Fibroblast of skin of back (primary cell): ENCODE measurements around the gene FGFR4.
A peak's percentile ranks its signal among the peaks of the same experiment; 100 is the strongest.

Experiments used
- DNase-seq: peaks from one replicate; pipeline ENCODE4 v3.0.0-alpha.2; 2013

The FGFR4 gene

DNA sequence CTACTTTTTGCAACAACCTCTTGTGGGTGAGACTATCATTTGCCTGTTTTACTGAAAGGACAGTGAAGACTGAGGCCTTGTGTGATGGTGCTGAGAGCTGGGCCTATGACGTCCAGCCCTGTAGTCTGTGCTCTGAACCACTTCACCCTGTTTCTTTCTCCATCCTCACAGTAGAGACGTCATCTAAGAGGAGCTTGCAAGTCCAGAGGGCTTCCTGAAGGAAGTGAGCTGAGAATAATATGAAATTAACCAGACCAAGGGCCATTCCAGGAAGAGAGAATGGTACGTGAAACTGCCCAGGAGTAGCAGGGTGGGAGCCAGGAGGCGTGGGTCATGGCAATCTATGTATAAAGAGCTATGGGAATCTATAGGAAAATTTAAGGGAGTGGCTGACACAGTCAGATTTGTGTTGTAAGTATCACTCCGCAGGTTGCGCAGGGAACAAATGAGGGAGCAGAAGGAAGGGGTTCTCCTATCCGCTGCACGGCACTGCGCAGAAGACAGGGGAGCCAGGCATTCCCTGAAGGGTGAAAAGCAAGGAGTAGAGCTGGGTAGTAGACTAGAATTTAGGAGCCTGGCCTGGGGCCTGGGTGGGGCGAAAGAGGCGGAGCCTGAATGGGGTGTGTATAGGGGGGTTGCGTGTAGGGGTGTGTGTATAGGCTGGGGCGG is 596 bp upstream of the FGFR4 start:
- no peak for DNase-seq

DNA sequence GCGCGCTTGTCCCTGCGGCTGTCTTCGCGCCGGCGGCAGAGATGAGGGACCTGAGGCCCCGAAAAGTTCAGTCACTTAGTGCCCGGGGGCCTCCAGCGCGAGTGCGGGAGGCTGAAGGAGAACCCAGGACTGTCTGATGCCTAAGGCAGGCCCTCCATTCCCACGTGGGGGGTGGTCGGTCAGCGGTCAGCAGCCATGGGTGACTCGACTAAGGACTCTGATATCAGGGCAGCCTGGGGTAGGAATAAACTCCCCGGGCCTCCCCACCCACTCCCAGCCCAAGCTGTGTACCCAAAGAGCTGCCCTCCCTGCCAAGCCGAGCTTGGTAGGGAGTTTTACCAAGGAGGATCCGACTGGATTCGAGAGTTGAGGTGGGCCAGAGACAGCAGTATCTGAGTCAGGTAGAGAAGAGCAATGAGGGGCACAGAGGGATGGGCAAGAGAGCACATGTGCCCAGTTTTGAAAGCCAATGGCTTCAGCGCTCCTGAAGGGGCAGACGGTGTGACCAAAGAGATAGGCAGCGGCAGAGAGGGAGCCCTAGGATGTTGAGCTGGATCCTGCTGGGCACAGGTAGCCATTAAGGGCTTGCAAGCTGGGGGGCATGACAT is 787 bp downstream of the FGFR4 start:
- DNase-seq: no peak

DNA sequence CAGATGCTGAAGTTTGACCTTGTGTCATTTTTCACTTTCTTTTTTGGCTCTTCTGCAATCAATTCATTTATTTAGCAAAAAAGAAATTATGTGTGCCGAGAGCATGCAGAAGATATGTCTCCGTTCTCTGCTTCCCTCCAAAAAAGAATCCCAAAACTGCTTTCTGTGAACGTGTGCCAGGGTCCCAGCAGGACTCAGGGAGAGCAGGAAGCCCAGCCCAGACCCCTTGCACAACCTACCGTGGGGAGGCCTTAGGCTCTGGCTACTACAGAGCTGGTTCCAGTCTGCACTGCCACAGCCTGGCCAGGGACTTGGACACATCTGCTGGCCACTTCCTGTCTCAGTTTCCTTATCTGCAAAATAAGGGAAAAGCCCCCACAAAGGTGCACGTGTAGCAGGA is 2.4 kb downstream of the FGFR4 start:
- DNase-seq: no peak

DNA sequence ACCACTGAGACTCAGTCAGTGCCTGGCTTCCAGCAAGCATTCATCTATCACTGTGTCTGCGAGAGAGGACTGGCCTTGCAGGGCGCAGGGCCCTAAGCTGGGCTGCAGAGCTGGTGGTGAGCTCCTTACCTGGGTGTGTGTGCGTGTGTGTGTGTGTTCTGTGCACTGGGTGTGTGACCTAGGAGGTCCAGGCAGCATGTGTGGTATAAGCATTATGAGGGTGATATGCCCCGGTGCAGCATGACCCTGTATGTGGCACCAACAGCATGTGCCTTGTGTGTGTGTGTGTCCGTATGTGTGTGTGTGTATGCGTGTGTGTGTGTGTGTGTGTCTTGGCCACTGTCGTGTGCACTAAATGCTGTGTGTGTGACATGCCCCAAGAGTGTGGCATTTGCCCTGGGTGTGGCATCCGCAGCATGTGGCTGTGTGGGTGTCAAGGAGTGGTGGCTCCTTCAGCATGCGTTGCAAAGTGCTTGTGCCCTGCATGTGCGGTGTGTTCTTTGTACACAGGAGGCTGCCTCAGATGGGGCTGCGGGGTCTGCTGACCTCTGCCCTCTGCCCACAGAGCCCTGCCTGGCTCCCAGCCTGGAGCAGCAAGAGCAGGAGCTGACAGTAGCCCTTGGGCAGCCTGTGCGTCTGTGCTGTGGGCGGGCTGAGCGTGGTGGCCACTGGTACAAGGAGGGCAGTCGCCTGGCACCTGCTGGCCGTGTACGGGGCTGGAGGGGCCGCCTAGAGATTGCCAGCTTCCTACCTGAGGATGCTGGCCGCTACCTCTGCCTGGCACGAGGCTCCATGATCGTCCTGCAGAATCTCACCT is 3.3 kb downstream of the FGFR4 start:
- DNase-seq: no peak

DNA sequence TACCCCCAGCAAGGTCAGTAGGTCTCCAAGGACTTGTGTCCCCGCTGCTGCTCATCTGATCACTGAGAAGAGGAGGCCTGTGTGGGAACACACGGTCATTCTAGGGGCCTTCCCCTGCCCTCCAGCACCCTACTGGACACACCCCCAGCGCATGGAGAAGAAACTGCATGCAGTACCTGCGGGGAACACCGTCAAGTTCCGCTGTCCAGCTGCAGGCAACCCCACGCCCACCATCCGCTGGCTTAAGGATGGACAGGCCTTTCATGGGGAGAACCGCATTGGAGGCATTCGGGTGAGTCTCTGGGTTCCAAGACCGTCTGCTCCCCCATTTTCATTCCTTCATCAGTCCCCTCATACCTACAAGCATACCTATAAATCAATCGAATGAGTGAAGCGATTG is 4.1 kb downstream of the FGFR4 start:
- DNase-seq: no peak

DNA sequence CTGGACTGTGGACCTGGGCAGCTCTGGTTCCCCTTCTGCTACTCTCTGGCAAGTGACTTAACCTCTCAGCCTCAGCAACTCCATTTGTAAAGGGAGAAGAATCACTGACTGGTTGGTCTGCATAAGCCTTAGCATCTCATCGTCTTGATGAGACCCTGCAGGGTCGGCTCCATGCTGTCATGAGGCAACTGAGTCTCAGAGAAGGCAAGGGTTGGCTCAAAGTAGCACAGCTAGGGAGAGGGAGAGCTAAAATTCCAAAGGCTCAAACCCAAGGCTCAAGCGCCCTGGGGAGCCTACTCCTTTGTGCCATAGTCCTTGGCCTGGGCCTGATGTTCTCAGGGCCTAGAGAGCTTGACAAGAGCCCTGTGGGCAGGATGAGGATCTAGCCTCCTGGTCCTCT is 4.5 kb downstream of the FGFR4 start:
- no peak for DNase-seq

DNA sequence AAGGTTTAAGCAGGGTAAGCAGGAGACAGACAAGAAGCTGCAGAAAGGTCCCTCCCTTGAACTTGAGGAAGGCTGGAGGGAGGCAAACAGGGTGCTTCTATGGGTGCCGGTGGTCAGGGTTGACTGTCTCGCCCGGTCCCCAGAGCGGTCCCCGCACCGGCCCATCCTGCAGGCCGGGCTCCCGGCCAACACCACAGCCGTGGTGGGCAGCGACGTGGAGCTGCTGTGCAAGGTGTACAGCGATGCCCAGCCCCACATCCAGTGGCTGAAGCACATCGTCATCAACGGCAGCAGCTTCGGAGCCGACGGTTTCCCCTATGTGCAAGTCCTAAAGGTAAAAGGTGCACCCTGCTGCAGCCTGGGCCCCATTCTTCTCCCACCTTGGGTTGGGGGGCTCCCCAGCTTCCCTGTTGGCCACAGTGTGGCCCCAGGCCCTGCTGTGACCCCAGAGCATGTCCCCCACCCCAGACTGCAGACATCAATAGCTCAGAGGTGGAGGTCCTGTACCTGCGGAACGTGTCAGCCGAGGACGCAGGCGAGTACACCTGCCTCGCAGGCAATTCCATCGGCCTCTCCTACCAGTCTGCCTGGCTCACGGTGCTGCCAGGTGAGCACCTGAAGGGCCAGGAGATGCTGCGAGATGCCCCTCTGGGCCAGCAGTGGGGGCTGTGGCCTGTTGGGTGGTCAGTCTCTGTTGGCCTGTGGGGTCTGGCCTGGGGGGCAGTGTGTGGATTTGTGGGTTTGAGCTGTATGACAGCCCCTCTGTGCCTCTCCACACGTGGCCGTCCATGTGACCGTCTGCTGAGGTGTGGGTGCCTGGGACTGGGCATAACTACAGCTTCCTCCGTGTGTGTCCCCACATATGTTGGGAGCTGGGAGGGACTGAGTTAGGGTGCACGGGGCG is 5.7 kb downstream of the FGFR4 start:
- DNase-seq: no peak

DNA sequence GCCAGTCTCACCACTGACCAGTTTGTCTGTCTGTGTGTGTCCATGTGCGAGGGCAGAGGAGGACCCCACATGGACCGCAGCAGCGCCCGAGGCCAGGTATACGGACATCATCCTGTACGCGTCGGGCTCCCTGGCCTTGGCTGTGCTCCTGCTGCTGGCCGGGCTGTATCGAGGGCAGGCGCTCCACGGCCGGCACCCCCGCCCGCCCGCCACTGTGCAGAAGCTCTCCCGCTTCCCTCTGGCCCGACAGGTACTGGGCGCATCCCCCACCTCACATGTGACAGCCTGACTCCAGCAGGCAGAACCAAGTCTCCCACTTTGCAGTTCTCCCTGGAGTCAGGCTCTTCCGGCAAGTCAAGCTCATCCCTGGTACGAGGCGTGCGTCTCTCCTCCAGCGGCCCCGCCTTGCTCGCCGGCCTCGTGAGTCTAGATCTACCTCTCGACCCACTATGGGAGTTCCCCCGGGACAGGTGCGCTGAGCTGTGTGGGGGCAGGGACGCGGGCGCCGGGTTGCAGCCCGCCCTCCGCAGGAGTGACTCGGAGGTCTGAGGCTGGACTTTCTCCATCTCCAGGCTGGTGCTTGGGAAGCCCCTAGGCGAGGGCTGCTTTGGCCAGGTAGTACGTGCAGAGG is 6.5 kb downstream of the FGFR4 start:
- DNase-seq: no peak

DNA sequence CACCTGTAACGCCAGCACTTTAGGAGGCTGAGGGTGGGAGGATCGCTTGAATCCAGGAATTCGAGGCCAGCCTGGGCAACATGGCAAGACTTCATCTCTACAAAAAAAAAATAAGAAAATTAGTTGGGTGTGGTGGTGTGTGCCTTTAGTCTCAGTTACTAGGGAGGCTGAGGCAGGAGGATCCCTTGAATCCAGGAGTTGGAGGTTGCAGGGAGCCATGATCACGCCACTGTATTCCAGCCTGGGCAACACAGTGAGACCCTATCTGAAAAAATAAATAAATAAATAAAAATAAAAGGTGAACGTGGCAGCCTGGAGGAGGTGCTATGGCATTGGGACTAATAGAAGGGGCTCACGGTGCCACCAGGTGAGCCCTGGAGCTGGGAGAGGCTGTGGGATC is 7.1 kb downstream of the FGFR4 start:
- no peak for DNase-seq

DNA sequence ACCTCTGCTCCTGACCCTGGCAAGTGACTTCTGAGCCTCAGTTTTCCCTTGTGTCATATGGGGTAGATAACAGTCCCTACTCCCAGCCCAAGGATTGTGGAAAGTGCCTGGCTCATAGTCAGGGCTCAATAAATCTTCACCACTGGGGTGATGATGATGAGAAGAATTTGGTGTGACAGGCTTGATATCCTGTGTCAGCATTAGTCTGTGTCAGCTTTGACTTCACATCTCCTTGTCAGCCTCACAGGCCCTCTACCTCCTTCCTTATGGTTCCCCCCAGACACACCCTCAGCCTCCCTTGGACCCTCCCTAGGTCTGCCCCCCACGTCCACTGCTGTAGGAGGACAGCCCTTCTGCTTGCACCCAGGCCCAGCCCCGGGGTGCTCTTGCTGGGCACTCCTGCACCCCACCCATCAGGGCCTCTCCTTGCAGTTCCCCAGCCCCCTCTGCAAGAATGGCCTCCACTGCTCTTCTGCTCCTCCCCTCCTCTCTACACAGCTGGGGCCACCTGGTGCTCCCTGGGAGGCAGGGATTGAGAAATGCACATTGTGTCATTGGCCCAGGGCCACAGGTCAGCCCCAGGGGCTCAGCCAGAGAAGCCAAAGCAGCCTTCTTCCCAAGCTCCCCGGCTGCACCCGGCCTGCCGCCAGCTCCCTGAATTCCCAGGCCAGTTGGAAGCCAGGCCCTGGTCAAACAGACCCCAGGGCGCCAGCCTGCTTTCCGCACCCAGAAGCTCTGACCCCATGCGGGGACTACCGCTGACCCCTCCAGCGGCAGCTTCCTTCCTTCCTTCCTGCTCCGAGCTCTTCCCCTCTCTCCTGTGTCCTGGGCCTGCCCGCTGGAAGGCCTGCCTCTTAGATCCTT is 7.7 kb downstream of the FGFR4 start:
- DNase-seq: no peak

DNA sequence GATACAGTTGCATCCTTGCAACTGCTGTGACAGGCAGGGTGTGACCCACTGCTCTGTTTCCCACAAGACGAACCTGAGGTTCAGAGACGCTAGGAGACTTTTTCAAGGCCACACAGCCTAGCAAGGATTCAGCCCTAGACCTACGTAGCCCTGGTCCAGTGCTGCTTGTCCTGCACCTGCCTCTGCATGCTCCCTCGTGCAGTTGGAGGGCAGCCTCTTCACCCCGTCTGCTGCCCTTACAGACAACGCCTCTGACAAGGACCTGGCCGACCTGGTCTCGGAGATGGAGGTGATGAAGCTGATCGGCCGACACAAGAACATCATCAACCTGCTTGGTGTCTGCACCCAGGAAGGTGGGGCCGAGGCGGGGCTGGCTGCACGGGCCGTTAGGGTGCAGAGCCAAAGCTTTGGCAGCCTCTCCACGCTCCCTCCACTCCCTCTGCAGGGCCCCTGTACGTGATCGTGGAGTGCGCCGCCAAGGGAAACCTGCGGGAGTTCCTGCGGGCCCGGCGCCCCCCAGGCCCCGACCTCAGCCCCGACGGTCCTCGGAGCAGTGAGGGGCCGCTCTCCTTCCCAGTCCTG is 8.5 kb downstream of the FGFR4 start:
- DNase-seq: no peak

DNA sequence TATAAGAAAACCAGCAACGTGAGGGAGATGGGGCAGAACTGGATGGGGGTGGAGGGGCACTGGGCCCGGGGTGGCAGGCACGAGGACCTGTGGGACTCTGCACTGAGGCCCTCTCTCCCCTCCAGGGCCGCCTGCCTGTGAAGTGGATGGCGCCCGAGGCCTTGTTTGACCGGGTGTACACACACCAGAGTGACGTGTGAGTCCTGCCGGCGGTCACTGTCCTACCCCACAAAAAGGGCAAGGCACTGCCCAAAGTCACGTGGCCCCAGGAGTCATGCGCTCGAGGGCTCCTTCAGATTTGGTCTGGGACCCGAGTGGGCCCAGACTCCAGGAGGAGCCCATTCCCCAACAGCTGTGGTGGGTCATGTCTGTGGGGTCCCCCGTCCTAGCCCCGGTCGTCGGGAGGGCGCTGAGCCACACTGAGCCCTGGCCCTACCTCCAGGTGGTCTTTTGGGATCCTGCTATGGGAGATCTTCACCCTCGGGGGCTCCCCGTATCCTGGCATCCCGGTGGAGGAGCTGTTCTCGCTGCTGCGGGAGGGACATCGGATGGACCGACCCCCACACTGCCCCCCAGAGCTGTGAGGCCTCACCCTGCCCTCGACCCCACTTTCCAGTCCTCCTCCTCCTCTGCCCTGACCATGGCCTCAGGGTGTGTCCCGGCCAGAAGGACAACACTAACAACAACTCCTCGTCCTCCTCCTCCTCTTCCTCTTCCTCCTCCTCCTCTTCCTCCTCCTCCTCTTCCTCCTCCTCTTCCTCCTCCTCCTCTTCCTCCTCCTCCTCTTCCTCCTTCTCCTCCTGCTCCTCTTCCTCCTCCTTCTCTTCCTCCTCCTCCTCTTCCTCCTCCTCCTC is 9.7 kb downstream of the FGFR4 start:
- DNase-seq: no peak

DNA sequence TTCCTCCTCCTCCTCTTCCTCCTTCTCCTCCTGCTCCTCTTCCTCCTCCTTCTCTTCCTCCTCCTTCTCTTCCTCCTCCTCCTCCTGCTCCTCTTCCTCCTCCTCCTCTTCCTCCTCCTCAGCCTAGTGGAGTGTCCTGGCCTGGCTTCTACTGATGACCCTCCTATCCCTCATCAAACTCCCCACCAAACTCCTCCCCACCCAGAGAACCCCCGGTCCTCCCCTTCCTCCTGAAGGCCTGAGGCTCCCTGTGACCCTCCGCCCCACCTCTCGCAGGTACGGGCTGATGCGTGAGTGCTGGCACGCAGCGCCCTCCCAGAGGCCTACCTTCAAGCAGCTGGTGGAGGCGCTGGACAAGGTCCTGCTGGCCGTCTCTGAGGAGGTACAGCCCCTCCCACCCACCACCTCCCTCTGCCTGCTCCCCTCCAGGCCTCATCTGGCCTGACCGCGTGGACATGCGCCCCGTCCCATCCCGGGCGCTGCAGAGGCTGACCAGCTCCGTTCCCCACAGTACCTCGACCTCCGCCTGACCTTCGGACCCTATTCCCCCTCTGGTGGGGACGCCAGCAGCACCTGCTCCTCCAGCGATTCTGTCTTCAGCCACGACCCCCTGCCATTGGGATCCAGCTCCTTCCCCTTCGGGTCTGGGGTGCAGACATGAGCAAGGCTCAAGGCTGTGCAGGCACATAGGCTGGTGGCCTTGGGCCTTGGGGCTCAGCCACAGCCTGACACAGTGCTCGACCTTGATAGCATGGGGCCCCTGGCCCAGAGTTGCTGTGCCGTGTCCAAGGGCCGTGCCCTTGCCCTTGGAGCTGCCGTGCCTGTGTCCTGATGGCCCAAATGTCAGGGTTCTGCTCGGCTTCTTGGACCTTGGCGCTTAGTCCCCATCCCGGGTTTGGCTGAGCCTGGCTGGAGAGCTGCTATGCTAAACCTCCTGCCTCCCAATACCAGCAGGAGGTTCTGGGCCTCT is 10.6 kb downstream of the FGFR4 start:
- no peak for DNase-seq

DNA sequence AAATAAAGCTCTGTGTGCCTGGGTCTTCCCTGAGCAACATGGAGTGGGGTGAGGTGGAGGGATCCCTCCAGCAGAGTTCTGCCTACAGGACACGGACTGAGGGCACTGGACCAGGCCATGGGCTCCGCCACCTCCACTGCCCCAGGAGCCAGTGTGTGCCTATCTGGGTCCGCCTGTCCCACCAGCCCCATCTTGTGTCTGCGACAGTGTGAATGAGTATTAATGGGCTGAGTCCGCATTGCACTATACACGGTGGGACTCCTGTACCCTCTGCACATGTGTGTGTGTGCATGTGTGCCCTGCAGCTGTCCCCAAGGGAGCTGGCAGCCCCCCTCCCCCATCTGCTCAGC is 11.4 kb downstream of the FGFR4 start:
- no peak for DNase-seq

DNA sequence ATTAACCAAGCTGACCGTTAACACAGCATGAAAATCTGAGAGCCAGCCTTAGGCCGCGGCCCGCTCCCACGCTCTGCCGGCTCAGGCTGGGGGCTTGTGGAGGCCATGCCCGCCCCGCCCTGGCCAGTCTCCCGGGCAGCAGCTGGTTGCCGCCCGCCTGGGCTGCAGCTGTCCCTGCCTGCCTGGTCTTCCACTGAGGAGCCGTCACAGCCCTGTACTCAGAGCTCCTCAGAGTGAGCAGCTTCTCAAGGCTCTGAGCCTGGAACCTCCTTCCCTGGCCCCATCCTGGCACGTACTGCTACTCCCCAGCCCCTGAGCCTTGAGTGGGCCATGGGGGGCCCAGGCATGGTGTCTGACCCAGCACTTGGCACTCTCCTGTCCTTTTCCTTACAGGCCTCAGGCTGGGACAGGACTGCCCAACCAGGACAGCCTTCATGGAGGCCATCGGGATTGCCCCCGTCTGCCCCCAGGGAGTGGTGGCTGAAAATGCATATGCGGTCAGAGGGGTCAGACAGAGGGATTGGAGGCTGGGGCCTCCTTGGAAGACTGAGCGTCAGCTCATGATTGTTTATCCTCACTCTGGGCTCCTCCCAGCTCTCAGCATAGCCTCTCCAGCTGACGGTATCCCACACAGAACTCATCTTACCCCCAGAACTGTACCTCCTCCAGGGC is 11.9 kb downstream of the FGFR4 start:
- DNase-seq: no peak

DNA sequence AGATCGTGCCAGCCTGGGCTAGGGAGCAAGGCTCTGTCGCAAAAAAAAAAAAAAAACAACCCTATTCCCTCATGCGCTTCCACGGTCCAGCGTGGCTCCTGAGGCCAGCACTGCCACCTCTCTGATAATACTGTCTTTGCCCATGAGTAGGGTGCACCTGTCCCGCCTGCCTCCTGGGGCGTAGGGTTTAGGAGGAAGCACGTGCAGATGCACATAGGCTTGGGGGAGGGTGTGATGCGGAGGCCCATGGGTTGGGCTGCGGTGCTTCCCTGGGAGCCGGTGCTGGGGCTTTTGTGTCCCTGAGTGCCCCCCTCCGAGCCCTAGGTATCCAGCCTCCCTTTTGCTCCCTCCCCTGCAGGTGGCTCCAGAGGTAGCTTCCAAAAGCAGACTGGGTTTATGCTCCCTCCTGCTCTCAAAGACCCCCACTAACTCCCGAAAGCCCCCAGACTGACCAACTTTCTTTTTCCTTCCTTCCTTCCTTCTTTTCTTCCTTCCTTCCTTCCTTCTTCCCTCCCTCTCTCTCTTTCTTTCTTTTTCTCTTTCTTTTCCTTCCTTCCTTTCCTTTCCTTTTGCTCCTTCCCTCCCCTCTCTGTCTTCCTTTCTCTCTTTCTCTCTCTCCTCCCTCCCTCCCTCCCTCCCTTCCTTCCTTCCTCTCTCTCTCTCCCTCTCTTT is 12.8 kb downstream of the FGFR4 start:
- no peak for DNase-seq

DNA sequence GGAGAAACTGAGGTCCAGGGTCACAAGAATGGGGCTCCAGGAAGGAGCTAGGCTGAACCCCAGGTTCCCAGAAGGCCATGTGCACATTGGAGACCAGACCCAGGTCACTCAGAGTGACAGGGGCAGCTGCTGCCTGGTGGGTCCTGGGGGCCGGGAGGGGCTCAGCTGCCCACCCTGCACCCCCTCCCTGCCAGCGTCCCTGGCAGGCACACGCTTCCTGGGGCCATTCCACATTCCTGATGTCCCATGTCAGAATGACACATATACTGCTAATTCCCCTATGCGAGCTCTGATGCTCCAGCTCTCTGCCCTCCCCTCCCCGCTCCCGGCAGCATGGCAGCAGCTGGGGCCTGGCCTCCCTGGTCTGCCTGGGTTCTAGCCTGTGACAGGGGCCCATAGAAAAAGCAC is 14.0 kb downstream of the FGFR4 start:
- peak; percentile 65 for DNase-seq
